ENCODE results near the gene GMPR2. TPM values are rescaled to one million over a fixed set of nuclear protein-coding genes. Genes with fewer than 3 reads are reported as not detected.

GMPR2 gene
- total RNA-seq, 1 donor from 2014 or later: 102 TPM

Small RNA genes lying within 50 kb of the gene (small RNA-seq; reads per million reads assigned to genes)
- not detected for gene AL136295.4 (ENCODE audit: low replicate concordance)
- gene CHMP4A (ENCODE audit: low replicate concordance): not detected
- not detected for gene MDP1 (ENCODE audit: low replicate concordance)

Other genes starting within 250 kb of the GMPR2 start
- 8.2 TPM for gene DHRS4L2, start 244.0 kb upstream of the GMPR2 start, total RNA-seq
- gene CARMIL3, start 180.9 kb upstream of the GMPR2 start, total RNA-seq: 0.72 TPM
- gene CPNE6, start 161.4 kb upstream of the GMPR2 start, total RNA-seq: not detected
- 2.9 TPM for gene PCK2, start 138.6 kb upstream of the GMPR2 start, total RNA-seq
- 80.3 TPM for gene DCAF11, start 118.2 kb upstream of the GMPR2 start, total RNA-seq
- gene NRL, start 118.0 kb upstream of the GMPR2 start, total RNA-seq: 2.4 TPM
- gene FITM1, start 102.3 kb upstream of the GMPR2 start, total RNA-seq: 132 TPM
- gene PSME1, start 96.7 kb upstream of the GMPR2 start, total RNA-seq: 73.5 TPM
- 18.1 TPM for gene EMC9, start 91.3 kb upstream of the GMPR2 start, total RNA-seq
- 35.5 TPM for gene PSME2, start 86.3 kb upstream of the GMPR2 start, total RNA-seq
- gene RNF31, start 85.4 kb upstream of the GMPR2 start, total RNA-seq: 38.2 TPM
- 34.6 TPM for gene IRF9, start 71.7 kb upstream of the GMPR2 start, total RNA-seq
- gene REC8, start 60.8 kb upstream of the GMPR2 start, total RNA-seq: 8.6 TPM
- gene IPO4, start 44.1 kb upstream of the GMPR2 start, total RNA-seq: 30.8 TPM
- gene TM9SF1, start 37.5 kb upstream of the GMPR2 start, total RNA-seq: 52.9 TPM
- gene TSSK4, start 27.2 kb upstream of the GMPR2 start, total RNA-seq: not detected
- 47.6 TPM for gene CHMP4A, start 19.4 kb upstream of the GMPR2 start, total RNA-seq
- gene MDP1, start 16.9 kb upstream of the GMPR2 start, total RNA-seq: 12.9 TPM
- gene NEDD8, start 562 bp upstream of the GMPR2 start, total RNA-seq: 77.0 TPM
- gene TINF2, start 9.7 kb downstream of the GMPR2 start, total RNA-seq: 33.8 TPM
- gene TGM1, start 30.2 kb downstream of the GMPR2 start, total RNA-seq: 29.0 TPM
- gene RABGGTA, start 38.7 kb downstream of the GMPR2 start, total RNA-seq: 16.5 TPM
- 13.0 TPM for gene DHRS1, start 66.9 kb downstream of the GMPR2 start, total RNA-seq
- 24.5 TPM for gene NOP9, start 66.9 kb downstream of the GMPR2 start, total RNA-seq
- 14.6 TPM for gene CIDEB, start 75.0 kb downstream of the GMPR2 start, total RNA-seq
- 19.3 TPM for gene LTB4R2, start 77.2 kb downstream of the GMPR2 start, total RNA-seq
- gene LTB4R, start 78.6 kb downstream of the GMPR2 start, total RNA-seq: 8.8 TPM
- gene ADCY4, start 102.1 kb downstream of the GMPR2 start, total RNA-seq: 16.7 TPM
- gene RIPK3, start 107.1 kb downstream of the GMPR2 start, total RNA-seq: 5.5 TPM
- gene NFATC4, start 135.3 kb downstream of the GMPR2 start, total RNA-seq: 56.6 TPM
- gene NYNRIN, start 166.1 kb downstream of the GMPR2 start, total RNA-seq: 35.1 TPM
- gene CBLN3, start 196.7 kb downstream of the GMPR2 start, total RNA-seq: 1.3 TPM
- gene KHNYN, start 197.0 kb downstream of the GMPR2 start, total RNA-seq: 56.6 TPM
- gene SDR39U1, start 209.8 kb downstream of the GMPR2 start, total RNA-seq: 20.5 TPM

Measured in tongue (tissue), 2 donors.